CD4-positive, CD25-positive, alpha-beta regulatory T cell (primary cell): ENCODE results near the gene MTA1. TPM values are rescaled to one million over a fixed set of nuclear protein-coding genes. Genes with fewer than 3 reads are reported as not detected.
A peak's percentile ranks its signal among the peaks of the same experiment; 100 is the strongest.

Experiments
- ATAC-seq, 2 donors: fragments of 150-1000 bp; cut with Tn5 transposase; one replicate each; pipeline ENCODE4 v1.10.0; 2021; ENCODE audit warnings: low read depth in 2 of 2, moderate number of reproducible peaks in 2 of 2, moderate library complexity in 1 of 2
- DNase-seq, 3 donors: peaks; one replicate each; pipeline versions ENCODE4 v3.0.0 to v3.0.0-alpha.2; 2012 to 2022; ENCODE audit warnings: mixed read lengths in 1 of 3
- H3K27ac ChIP-seq: one replicate; pipeline ENCODE4 v1.7.0; 2013; ENCODE audit warnings: mild to moderate bottlenecking, low read length; ENCODE audit not compliant: insufficient read depth, poor library complexity, severe bottlenecking
- H3K27me3 ChIP-seq: one replicate; pipeline ENCODE4 v1.7.0; 2013; ENCODE audit warnings: low read length; ENCODE audit not compliant: control insufficient read depth, insufficient read depth
- H3K36me3 ChIP-seq: one replicate; pipeline ENCODE4 v1.7.0; 2013; ENCODE audit warnings: mild to moderate bottlenecking, low read length, moderate library complexity; ENCODE audit not compliant: control insufficient read depth, insufficient read depth
- H3K4me1 ChIP-seq: 2 replicates; pipeline ENCODE4 v1.7.0; 2013; ENCODE audit warnings: mild to moderate bottlenecking, low read length; ENCODE audit not compliant: insufficient read depth, control insufficient read depth, poor library complexity, severe bottlenecking
- H3K4me3 ChIP-seq: one replicate; pipeline ENCODE4 v1.7.0; 2013; ENCODE audit warnings: low read depth, mild to moderate bottlenecking, low read length, moderate library complexity
- H3K9me3 ChIP-seq, 2 experiments: 1 replicate in 1 of 2; 2 replicates in 1 of 2; pipeline ENCODE4 v1.7.0; 2013; ENCODE audit warnings: low read length in 2 of 2, mild to moderate bottlenecking in 1 of 2, moderate library complexity in 1 of 2; ENCODE audit not compliant: control insufficient read depth in 2 of 2
- H3K27ac Mint-ChIP-seq, 3 donors: one replicate each; pipeline ENCODE4 v1.8.0; 2020 to 2022; ENCODE audit warnings: mild to moderate bottlenecking in 3 of 3, mixed read lengths in 3 of 3, moderate library complexity in 2 of 3
- H3K27me3 Mint-ChIP-seq: one replicate; pipeline ENCODE4 v1.8.0; 2022; ENCODE audit warnings: mild to moderate bottlenecking, mixed read lengths
- H3K36me3 Mint-ChIP-seq: one replicate; pipeline ENCODE4 v1.8.0; 2020; ENCODE audit warnings: mixed read lengths
- H3K4me1 Mint-ChIP-seq, 4 donors: one replicate each; pipeline ENCODE4 v1.8.0; 2020 to 2022; ENCODE audit warnings: mixed read lengths in 4 of 4, mild to moderate bottlenecking in 1 of 4
- H3K4me3 Mint-ChIP-seq, 4 donors: one replicate each; pipeline ENCODE4 v1.8.0; 2020 to 2022; ENCODE audit warnings: mild to moderate bottlenecking in 4 of 4, mixed read lengths in 4 of 4, moderate library complexity in 3 of 4
- H3K9me3 Mint-ChIP-seq, 7 donors: one replicate each; pipeline ENCODE4 v1.8.0; 2020 to 2022; ENCODE audit warnings: mixed read lengths in 7 of 7, mild to moderate bottlenecking in 3 of 7, moderate library complexity in 2 of 7
- polyA plus RNA-seq, 4 donors: library from polyadenylated mRNA; unstranded; fragments of 300-500 nt; fragmentation: Illumina TruSeq; gene quantifications; one replicate each; pipeline ENCODE4 v1.2.3, GENCODE V29; 2021
- total RNA-seq: library from RNA; stranded (reverse); gene quantifications from one replicate; pipeline ENCODE4 v1.2.3, GENCODE V29; 2022

MTA1 gene
- total and polyA plus RNA-seq, 5 donors from 2014 or later, result 2.5 to 123 (median 3.1) TPM

DNA sequence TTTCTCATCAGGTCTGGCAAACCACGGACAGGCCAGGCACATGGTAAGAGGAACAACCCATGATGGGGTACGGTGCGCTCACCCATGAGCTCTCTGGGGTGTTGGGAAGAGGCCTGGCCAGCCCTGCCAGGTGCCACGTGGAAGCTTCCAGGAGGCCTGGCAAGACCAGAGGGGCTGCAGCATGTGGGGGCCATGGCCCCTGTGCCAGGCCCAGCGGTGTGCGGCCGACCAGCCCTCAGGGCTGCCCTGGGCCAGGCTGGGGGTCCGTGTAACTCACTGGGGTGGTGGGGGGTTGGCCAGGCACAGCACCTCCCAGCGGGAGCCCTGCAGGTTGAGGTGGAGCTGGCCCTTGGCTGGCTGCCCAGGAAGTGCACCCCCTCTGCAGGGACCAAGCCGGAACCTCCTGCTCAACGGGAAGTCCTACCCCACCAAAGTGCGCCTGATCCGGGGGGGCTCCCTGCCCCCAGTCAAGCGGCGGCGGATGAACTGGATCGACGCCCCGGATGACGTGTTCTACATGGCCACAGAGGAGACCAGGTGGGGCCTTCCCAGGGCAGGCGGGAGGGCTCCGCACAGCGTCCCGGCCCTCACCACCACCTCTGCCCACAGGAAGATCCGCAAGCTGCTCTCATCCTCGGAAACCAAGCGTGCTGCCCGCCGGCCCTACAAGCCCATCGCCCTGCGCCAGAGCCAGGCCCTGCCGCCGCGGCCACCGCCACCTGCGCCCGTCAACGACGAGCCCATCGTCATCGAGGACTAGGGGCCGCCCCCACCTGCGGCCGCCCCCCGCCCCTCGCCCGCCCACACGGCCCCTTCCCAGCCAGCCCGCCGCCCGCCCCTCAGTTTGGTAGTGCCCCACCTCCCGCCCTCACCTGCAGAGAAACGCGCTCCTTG lies 50.1 kb downstream of the MTA1 start:
- no peaks in the 10 kb centered on the region for H3K36me3 Mint-ChIP-seq

DNA sequence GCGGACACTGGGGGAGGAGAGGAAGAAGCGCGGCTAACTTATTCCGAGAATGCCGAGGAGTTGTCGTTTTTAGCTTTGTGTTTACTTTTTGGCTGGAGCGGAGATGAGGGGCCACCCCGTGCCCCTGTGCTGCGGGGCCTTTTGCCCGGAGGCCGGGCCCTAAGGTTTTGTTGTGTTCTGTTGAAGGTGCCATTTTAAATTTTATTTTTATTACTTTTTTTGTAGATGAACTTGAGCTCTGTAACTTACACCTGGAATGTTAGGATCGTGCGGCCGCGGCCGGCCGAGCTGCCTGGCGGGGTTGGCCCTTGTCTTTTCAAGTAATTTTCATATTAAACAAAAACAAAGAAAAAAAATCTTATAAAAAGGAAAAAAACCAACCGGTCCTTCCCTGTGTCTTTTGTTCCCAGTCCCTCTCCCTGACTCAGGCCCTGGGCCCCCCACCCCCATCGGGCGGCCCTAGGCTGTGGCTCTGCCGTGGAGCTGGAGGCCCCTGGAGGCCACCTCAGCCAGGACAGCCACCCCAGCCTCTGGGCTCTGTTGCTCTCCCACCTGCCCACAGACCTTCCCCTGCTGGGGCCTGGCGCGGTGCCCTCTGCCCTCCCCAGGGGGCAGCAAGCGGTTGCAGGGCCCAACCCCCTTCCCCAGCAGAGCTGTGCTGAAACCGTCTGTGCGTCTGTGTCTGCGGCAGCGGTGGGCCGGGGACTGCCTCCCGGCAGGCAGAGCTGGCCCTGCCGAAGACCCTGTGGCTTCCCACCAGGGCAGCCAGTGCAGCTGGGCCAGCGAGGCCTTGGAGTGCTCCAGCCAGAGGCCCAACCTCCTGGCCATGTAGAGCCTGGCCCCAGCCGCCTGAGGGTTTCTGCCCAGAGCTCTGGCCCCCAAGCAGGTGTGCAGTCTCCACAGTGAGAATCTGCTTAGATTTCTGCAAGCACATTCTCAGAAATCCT lies 51.0 kb downstream of the MTA1 start:
- H3K27me3 Mint-ChIP-seq, result no peaks in the 10 kb centered on the region
- H3K4me1 Mint-ChIP-seq, result peaks cover 0 to 8% (median 0%) of the 10 kb centered on the region in 4 donors
- Histone ChIP-seq H3K9me3 (no peaks in the 10 kb centered on the region), H3K27ac (no peak overlapping the region), H3K36me3 (no peaks in the 10 kb centered on the region), H3K4me3 (no peak overlapping the region), H3K4me1 (peaks cover 20% of the 10 kb centered on the region), H3K27me3 (no peaks in the 10 kb centered on the region)
- no peak overlapping the region for H3K27ac Mint-ChIP-seq
- no peak overlapping the region for H3K4me3 Mint-ChIP-seq
- no peaks in the 10 kb centered on the region for H3K36me3 Mint-ChIP-seq
- no peaks in the 10 kb centered on the region for H3K9me3 Mint-ChIP-seq
- ATAC-seq, result no peak
- no peak for DNase-seq

More for the DNA sequence above, 50.1 kb downstream of the MTA1 start:
- H3K4me3 Mint-ChIP-seq, result no peak overlapping the region
- no peaks in the 10 kb centered on the region for H3K36me3 ChIP-seq
- H3K4me1 Mint-ChIP-seq, result peaks cover 0 to 8% (median 0%) of the 10 kb centered on the region in 4 donors
- ATAC-seq (no peak), DNase-seq (no peak)
- H3K27ac ChIP-seq, result no peak overlapping the region
- no peak overlapping the region for H3K4me3 ChIP-seq
- H3K4me1 ChIP-seq, result peaks cover 11% of the 10 kb centered on the region
- H3K9me3 ChIP-seq, result no peaks in the 10 kb centered on the region
- H3K9me3 Mint-ChIP-seq, result no peaks in the 10 kb centered on the region
- H3K27me3 ChIP-seq, result no peaks in the 10 kb centered on the region
- no peak overlapping the region for H3K27ac Mint-ChIP-seq
- no peaks in the 10 kb centered on the region for H3K27me3 Mint-ChIP-seq

DNA sequence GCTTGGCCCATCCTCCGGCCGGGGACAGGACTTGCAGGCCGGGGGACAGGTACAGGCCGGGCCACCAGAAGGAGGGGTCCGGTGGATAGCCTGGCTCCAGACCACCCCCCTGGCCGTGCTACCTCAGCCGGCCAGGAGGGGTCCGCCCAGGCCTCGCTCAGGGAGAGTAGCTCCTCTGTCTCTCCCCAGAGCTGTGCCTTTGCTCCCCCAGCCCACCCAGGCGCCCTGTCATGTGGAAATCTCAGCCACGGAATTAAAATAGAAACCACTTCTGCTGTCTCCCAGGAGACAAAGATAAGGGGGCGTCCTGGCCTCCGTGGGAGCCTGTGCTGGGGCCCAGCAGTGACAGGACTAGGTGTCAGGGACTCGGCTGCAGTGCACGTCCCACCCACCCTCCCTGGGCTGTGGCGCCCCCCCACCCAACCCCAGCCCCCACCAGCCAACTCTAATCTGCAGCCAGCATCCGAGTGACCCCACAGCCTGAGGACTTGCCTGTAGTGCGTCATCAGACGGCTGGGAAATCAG lies 51.7 kb downstream of the MTA1 start:
- Mint-ChIP-seq H3K36me3 (no peaks in the 10 kb centered on the region), H3K27ac (no peak overlapping the region), H3K4me3 (no peak overlapping the region), H3K4me1 (peaks cover 0 to 8% (median 0%) of the 10 kb centered on the region in 4 donors), H3K9me3 (no peaks in the 10 kb centered on the region), H3K27me3 (peaks cover 5% of the 10 kb centered on the region)
- Histone ChIP-seq H3K27ac (no peak overlapping the region), H3K27me3 (no peaks in the 10 kb centered on the region), H3K36me3 (no peaks in the 10 kb centered on the region), H3K4me1 (peaks cover 28% of the 10 kb centered on the region), H3K9me3 (no peaks in the 10 kb centered on the region), H3K4me3 (no peak overlapping the region)
- ATAC-seq (no peak), DNase-seq (no peak)

DNA sequence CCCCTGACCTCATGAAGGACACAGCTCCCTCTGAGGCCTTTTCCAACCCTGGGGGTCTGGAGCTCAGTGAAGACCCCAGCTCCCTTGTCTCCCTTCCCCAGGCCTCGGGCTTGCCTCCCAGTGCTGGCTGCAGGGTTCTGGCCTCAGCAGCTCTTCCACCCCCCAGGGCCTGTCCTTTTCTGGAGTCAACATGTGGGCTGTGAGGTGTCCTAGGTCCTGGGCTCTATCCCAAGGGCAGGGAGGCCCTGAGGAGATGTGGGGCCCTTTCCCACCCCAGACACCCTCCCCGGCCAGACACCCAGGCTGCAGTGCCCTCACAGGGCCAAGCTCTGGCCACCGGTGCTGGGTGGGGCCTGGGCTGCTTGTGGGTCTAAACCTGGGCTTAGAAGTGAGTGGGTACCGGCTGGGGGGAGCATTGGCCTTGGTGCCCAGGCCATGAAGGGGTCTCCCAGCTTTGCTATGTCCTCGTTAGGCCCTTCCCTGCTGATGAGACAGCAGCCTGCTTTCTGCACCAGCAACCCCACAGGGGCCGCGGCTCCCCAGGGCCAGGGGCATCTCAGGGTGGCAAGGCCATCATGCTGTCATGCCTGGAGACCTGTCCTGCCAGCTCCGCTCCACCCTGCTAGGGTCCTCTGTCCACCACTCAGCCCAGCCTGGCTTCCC lies 52.3 kb downstream of the MTA1 start:
- Histone ChIP-seq H3K9me3 (no peaks in the 10 kb centered on the region), H3K27me3 (no peaks in the 10 kb centered on the region), H3K36me3 (no peaks in the 10 kb centered on the region), H3K27ac (no peak overlapping the region), H3K4me3 (no peak overlapping the region), H3K4me1 (peaks cover 34% of the 10 kb centered on the region)
- H3K27me3 Mint-ChIP-seq, result peaks cover 9% of the 10 kb centered on the region
- H3K27ac Mint-ChIP-seq, result no peak overlapping the region
- no peaks in the 10 kb centered on the region for H3K9me3 Mint-ChIP-seq
- no peak for ATAC-seq
- no peak for DNase-seq
- H3K36me3 Mint-ChIP-seq, result no peaks in the 10 kb centered on the region
- no peak overlapping the region for H3K4me3 Mint-ChIP-seq
- peaks cover 0 to 8% (median 0%) of the 10 kb centered on the region in 4 donors for H3K4me1 Mint-ChIP-seq

DNA sequence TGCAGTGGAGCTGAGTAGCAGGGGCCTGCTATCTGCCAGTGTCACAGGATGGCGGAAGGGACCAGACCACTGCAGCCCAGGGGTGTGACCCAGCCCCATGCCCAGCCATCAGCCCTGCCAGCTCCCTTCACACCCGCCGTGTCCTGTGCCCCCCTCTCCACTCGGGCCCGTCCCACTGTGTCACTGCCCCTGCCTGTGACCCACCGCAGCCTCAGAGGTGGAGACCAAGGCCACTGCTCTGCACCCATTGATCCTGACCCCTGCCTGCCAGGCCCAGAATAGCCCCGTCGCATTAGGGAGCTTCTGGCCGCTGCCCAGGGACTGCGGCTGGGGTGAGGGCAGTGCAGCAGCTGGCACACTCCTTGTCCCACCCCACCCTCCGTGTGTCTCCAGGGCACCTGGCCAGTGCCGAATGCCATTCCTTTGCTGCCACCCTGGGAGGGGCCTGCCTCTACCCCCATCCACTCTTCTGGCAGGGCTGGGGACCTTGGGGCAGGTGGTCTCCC lies 52.9 kb downstream of the MTA1 start:
- Histone ChIP-seq H3K4me1 (peaks cover 40% of the 10 kb centered on the region), H3K4me3 (no peak overlapping the region), H3K27me3 (no peaks in the 10 kb centered on the region), H3K27ac (no peak overlapping the region), H3K9me3 (no peaks in the 10 kb centered on the region), H3K36me3 (no peaks in the 10 kb centered on the region)
- Mint-ChIP-seq H3K9me3 (peaks cover 0 to 4% (median 0%) of the 10 kb centered on the region in 7 donors), H3K4me3 (no peak overlapping the region), H3K4me1 (peaks cover 0 to 13% (median 2%) of the 10 kb centered on the region in 4 donors), H3K36me3 (no peaks in the 10 kb centered on the region), H3K27ac (no peak overlapping the region), H3K27me3 (peaks cover 15% of the 10 kb centered on the region)
- DNase-seq, result no peak
- ATAC-seq, result no peak

DNA sequence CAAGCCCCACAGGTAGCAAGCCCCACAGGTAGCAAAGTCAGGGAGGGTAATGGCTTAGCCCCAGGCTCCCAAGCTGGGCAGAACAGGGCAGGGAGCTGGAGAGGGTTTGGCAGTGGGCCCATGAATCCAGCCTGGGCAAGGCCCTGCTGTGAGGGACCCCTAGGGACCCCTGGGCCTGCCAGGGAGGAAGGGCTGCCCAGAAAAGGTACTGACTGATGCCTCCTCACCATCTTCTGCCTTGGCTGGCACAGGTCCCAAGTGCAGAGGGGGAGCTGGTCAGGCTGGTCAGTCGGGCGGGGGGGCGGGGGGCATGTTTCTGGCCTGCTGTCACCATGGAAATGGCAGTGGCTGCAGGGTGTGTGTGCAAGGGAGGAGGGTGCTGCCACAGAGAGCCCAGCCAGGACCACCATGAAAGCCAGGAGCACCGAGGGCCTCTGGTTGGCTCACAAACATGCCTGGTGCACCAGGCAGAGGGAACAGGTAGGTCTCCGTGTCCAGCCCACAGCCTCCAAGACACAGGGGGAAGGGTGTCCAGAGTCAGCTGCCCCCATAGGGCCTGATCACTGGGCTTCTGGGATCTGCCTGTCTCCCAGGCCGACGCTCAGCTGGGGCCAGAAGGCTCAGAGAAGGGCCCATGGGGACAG lies 53.5 kb downstream of the MTA1 start:
- H3K4me1 Mint-ChIP-seq, result peaks cover 0 to 13% (median 2%) of the 10 kb centered on the region in 4 donors

More for the DNA sequence above, 53.5 kb downstream of the MTA1 start:
- Histone ChIP-seq H3K36me3 (no peaks in the 10 kb centered on the region), H3K9me3 (no peaks in the 10 kb centered on the region), H3K27ac (no peak overlapping the region), H3K4me1 (peaks cover 46% of the 10 kb centered on the region), H3K4me3 (peak overlapping the region; percentile 13), H3K27me3 (no peaks in the 10 kb centered on the region)
- Mint-ChIP-seq H3K27me3 (peaks cover 16% of the 10 kb centered on the region), H3K4me3 (peak overlapping the region; percentile 51 to 87 (median 78)), H3K36me3 (no peaks in the 10 kb centered on the region), H3K9me3 (peaks cover 0 to 4% (median 0%) of the 10 kb centered on the region in 7 donors), H3K27ac (no peak overlapping the region)
- no peak for DNase-seq
- ATAC-seq, result no peak
